Hepatocyte (in vitro differentiated cells): ENCODE data around the gene ZNF593.

ENCODE experiments used
- EZH2 ChIP-seq: fragments of 200-600 bp; sonication (generic); IDR thresholded peaks from 2 replicates; pipeline ENCODE4 v1.6.1; 2016; ENCODE audit warnings: antibody characterized with exemption, mild to moderate bottlenecking, borderline replicate concordance
- EZH2phosphoT487 ChIP-seq: fragments of 200-600 bp; sonication (generic); IDR thresholded peaks from one replicate; pipeline ENCODE4 v1.6.1; 2018; ENCODE audit warnings: antibody characterized with exemption, mild to moderate bottlenecking, low read depth, moderate library complexity; ENCODE audit not compliant: unreplicated experiment, severe bottlenecking
- TF ChIP-seq, protein P1 (sequence below): fragments of 200-600 bp; sonication (generic); IDR thresholded peaks from 2 replicates; pipeline ENCODE4 v1.5.1; 2016; ENCODE audit warnings: antibody characterized with exemption, mild to moderate bottlenecking; ENCODE audit not compliant: poor library complexity

DNA sequence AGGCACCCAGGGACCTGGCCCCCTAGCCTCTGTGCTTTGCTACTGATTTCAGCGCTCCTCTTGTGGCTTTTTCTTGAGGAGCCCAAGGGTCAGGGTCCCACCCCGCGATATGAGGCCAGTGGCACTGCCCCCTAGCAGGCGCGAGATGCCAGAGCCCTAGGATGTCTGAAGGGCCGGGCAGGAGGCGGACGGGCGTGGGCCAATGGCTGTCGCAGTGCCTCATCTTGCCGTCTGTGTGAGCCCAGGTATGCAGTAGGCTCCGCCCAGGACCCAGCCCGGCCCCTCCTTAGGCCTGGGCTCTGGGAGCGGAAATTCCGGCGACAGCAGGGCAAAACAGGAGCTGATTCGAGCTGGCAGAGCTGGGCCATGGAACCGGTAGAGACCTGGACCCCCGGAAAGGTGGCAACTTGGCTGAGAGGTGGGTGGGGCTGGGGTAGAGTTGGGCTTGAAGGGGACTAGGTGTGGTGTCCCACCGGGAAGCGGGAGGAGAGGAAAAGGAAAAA, 7.5 kb downstream of the ZNF593 start, which contains the start of gene CNKSR1:
- TF ChIP-seq, protein P1, sequence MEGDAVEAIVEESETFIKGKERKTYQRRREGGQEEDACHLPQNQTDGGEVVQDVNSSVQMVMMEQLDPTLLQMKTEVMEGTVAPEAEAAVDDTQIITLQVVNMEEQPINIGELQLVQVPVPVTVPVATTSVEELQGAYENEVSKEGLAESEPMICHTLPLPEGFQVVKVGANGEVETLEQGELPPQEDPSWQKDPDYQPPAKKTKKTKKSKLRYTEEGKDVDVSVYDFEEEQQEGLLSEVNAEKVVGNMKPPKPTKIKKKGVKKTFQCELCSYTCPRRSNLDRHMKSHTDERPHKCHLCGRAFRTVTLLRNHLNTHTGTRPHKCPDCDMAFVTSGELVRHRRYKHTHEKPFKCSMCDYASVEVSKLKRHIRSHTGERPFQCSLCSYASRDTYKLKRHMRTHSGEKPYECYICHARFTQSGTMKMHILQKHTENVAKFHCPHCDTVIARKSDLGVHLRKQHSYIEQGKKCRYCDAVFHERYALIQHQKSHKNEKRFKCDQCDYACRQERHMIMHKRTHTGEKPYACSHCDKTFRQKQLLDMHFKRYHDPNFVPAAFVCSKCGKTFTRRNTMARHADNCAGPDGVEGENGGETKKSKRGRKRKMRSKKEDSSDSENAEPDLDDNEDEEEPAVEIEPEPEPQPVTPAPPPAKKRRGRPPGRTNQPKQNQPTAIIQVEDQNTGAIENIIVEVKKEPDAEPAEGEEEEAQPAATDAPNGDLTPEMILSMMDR: peak; percentile 28
- TF ChIP-seq EZH2 (no peak), EZH2phosphoT487 (no peak)
